ENCODE data around the gene ZNF92.
"Not testable (repeated sequence)": the region's sequence is repeated elsewhere in the genome, so short reads cannot be mapped to it uniquely, and the experiment has no call there.

ZNF92 gene

GRCh38 chr7:65423286-65423685 lies 49.6 kb downstream of the ZNF92 start:
- DNase-seq (ENCODE audit: low read depth in 1 of 2, low spot score in 1 of 2), result not testable (repeated sequence)

GRCh38 chr7:65429642-65430343 lies 56.1 kb downstream of the ZNF92 start:
- DNase-seq (ENCODE audit: low read depth in 1 of 2, low spot score in 1 of 2), result no peak

- no peak for DNase-seq (ENCODE audit: low read depth in 1 of 2, low spot score in 1 of 2)
These were observed 56.9 kb downstream of the ZNF92 start for GRCh38 chr7:65430344-65431186.

GRCh38 chr7:65434307-65434706 lies 60.7 kb downstream of the ZNF92 start:
- no peak for DNase-seq (ENCODE audit: low read depth in 1 of 2, low spot score in 1 of 2)

- DNase-seq (ENCODE audit: low read depth in 1 of 2, low spot score in 1 of 2), result no peak
These were observed 62.5 kb downstream of the ZNF92 start for GRCh38 chr7:65436163-65436562.

GRCh38 chr7:65438598-65438997 lies 64.9 kb downstream of the ZNF92 start:
- DNase-seq (ENCODE audit: low read depth in 1 of 2, low spot score in 1 of 2), result no peak

GRCh38 chr7:65441010-65441409 lies 67.4 kb downstream of the ZNF92 start:
- DNase-seq (ENCODE audit: low read depth in 1 of 2, low spot score in 1 of 2), result no peak

- DNase-seq (ENCODE audit: low read depth in 1 of 2, low spot score in 1 of 2), result no peak
These were observed 70.7 kb downstream of the ZNF92 start for GRCh38 chr7:65444205-65444842.

- DNase-seq (ENCODE audit: low read depth in 1 of 2, low spot score in 1 of 2), result no peak
These were observed 71.5 kb downstream of the ZNF92 start for GRCh38 chr7:65444899-65445823.

GRCh38 chr7:65447041-65447440 lies 73.4 kb downstream of the ZNF92 start:
- not testable (repeated sequence) for DNase-seq (ENCODE audit: low read depth in 1 of 2, low spot score in 1 of 2)

- DNase-seq (ENCODE audit: low read depth in 1 of 2, low spot score in 1 of 2), result no peak
These were observed 75.3 kb downstream of the ZNF92 start for GRCh38 chr7:65448816-65449504.

- no peak for DNase-seq (ENCODE audit: low read depth in 1 of 2, low spot score in 1 of 2)
These were observed 75.8 kb downstream of the ZNF92 start for GRCh38 chr7:65449505-65449852.
